Mammary epithelial cell (primary cell): ENCODE measurements around the gene SNRNP40.

ENCODE experiments used
- CTCF ChIP-seq, 2 donors: IDR thresholded peaks in 1 of 2; conservative IDR thresholded peaks in 1 of 2; 2 replicates each; pipeline ENCODE4 v1.5.1; 2011 to 2012; ENCODE audit warnings: inconsistent platforms in 2 of 2, low read length in 2 of 2, mild to moderate bottlenecking in 2 of 2, control low read depth in 1 of 2, low read depth in 1 of 2; ENCODE audit not compliant: insufficient read depth in 1 of 2; ENCODE audit errors: extremely low read depth in 1 of 2
- EZH2 ChIP-seq: IDR thresholded peaks from 2 replicates; pipeline ENCODE4 v1.6.1; 2012; ENCODE audit warnings: low read length, inconsistent platforms, borderline replicate concordance

- TF ChIP-seq CTCF (conservative IDR thresholded peaks at IDR 0.05 in 1 of 2, IDR thresholded peaks at IDR 0.05 in 1 of 2; ENCODE audit: extremely low read depth in 1 of 2, insufficient read depth in 1 of 2, low read depth in 1 of 2, low read length in 2 of 2): no peak
- TF ChIP-seq EZH2: no peak
Measured at GRCh38 chr1:31306278-31306677, 9.7 kb upstream of the SNRNP40 start.
